Esophagus muscularis mucosa (tissue), 4 donors: ENCODE data around the gene EPPIN. TPM values are rescaled to one million over a fixed set of nuclear protein-coding genes. Genes with fewer than 3 reads are reported as not detected.
"Not testable (repeated sequence)": the region's sequence is repeated elsewhere in the genome, so short reads cannot be mapped to it uniquely, and the experiment has no call there.

Source experiments
- DNase-seq: peaks from one replicate; pipeline ENCODE4 v3.0.0-alpha.2; 2017; ENCODE audit errors: extremely low spot score
- H3K27ac ChIP-seq, 4 donors: fragments of 200-600 bp; sonication (generic); replicated peaks in 1 of 4; 1 replicate in 3 of 4; 2 replicates in 1 of 4; pipeline ENCODE4 v1.5.1; 2016 to 2019; ENCODE audit warnings: mild to moderate bottlenecking in 1 of 4
- H3K27me3 ChIP-seq, 4 donors: fragments of 200-600 bp; sonication (generic); one replicate each; pipeline versions ENCODE4 v1.5.1 to v1.6.0; 2016 to 2019
- H3K36me3 ChIP-seq, 4 donors: fragments of 200-600 bp; sonication (generic); one replicate each; pipeline ENCODE4 v1.5.1; 2016 to 2019
- H3K4me1 ChIP-seq, 4 donors: fragments of 200-600 bp; sonication (generic); one replicate each; pipeline ENCODE4 v1.5.1; 2016 to 2019
- H3K4me3 ChIP-seq, 4 donors: fragments of 200-600 bp; sonication (generic); 1 replicate in 2 of 4; 2 replicates in 2 of 4; pipeline ENCODE4 v1.5.1; 2016 to 2019; ENCODE audit warnings: mild to moderate bottlenecking in 4 of 4, moderate library complexity in 1 of 4
- H3K9me3 ChIP-seq, 4 donors: fragments of 200-600 bp; sonication (generic); 1 replicate in 3 of 4; 2 replicates in 1 of 4; pipeline ENCODE4 v1.5.1; 2016 to 2019
- EP300 ChIP-seq: sonication (generic); formaldehyde crosslinking; IDR thresholded peaks from one replicate; pipeline ENCODE4 v1.6.1; 2017; ENCODE audit warnings: antibody characterized with exemption
- POLR2A ChIP-seq: fragments of 450-650 bp; IDR thresholded peaks from one replicate; pipeline ENCODE4 v1.6.1; 2017; ENCODE audit warnings: antibody characterized with exemption, moderate library complexity, mild to moderate bottlenecking, low read depth
- POLR2AphosphoS5 ChIP-seq, 2 donors: sonication (generic); formaldehyde crosslinking; IDR thresholded peaks; one replicate each; pipeline ENCODE4 v1.6.1; 2017; ENCODE audit warnings: antibody characterized with exemption in 2 of 2
- WGBS: methylation state at CpG from one replicate; pipeline ENCODE4 v1.1.5; 2018; 5-methylcytosine and 5-hydroxymethylcytosine counted together
- intact Hi-C: fragments of 100-400 bp; cut with DNase I; formaldehyde crosslinking; loops from one replicate; pipeline ENCODE4 v1.15.1; 2023
- total RNA-seq, 4 donors: library from RNA; depleted of rRNA; stranded (reverse); fragments of >200 nt; gene quantifications; one replicate each; pipeline versions ENCODE4 v1.1.0 to v1.2.1, GENCODE V29; 2016
- TF ChIP-seq, protein P1 (sequence below), 3 experiments: fragments of 200-600 bp in 2 of 3; fragments of 450-650 bp in 1 of 3; sonication (generic) in 2 of 3; IDR thresholded peaks; one replicate each; pipeline ENCODE4 v1.5.1; 2017 to 2019; ENCODE audit warnings: antibody characterized with exemption in 3 of 3, mild to moderate bottlenecking in 2 of 3, moderate library complexity in 1 of 3

EPPIN gene
- total RNA-seq, 4 donors from 2014 or later = not detected

DNA sequence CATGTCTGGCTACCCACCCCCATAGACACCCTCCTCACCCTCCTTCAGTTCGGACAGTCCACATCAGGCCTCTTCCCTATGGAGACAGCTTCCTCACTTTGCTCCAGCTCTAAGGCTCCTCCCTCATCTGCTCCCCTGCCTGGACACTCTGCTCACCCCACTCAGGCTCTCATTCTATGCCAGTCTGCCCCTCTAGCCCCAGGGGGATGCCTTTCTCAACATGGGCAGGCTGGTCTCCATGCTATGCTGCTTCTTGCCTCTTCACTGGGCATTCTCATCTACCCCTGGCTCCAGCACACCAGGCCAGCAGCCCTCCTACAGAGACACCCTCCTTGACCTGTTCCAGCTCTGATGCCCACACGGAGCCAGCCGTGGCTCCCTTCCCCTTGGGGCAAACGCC, 32.0 kb upstream of the EPPIN start, which contains the start of gene WFDC8:
Gene WFDC8, minus strand, starts transcription at position 101 of the 400 bp plus-strand sequence. Its CDS starts 37 bp downstream, at position 64.
- WGBS = 81% methylated on average over 4 of the region's 4 CpGs
- no peak for DNase-seq

DNA sequence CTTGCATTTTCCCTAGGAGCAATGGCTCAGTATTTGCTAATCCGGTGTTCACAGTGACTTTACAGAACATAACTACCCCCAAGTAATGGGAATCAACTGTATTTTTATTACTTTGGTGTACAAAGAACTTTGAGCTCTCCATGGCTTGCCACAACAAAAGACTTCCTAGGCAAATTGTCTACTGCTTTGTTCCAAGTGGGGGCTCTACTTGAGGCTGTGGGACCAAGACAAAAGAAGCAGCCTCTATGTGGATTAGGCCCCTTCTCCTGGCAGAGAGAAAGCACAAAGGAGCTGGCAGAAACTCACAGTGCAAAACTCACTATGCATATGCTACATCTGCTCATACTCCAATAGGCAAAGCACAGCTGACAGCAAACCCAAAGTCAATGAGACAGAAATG, 31.0 kb upstream of the EPPIN start:
- Histone ChIP-seq H3K4me1 (no peaks in the 10 kb centered on the region), H3K4me3 (no peak overlapping the region), H3K27me3 (peaks cover 0 to 4% (median 0%) of the 10 kb centered on the region in 4 donors), H3K27ac (no peak overlapping the region), H3K9me3 (no peaks in the 10 kb centered on the region), H3K36me3 (no peaks in the 10 kb centered on the region)
- TF ChIP-seq, protein P1, sequence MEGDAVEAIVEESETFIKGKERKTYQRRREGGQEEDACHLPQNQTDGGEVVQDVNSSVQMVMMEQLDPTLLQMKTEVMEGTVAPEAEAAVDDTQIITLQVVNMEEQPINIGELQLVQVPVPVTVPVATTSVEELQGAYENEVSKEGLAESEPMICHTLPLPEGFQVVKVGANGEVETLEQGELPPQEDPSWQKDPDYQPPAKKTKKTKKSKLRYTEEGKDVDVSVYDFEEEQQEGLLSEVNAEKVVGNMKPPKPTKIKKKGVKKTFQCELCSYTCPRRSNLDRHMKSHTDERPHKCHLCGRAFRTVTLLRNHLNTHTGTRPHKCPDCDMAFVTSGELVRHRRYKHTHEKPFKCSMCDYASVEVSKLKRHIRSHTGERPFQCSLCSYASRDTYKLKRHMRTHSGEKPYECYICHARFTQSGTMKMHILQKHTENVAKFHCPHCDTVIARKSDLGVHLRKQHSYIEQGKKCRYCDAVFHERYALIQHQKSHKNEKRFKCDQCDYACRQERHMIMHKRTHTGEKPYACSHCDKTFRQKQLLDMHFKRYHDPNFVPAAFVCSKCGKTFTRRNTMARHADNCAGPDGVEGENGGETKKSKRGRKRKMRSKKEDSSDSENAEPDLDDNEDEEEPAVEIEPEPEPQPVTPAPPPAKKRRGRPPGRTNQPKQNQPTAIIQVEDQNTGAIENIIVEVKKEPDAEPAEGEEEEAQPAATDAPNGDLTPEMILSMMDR (IDR thresholded peaks at IDR 0.05) = no peak
- TF ChIP-seq POLR2AphosphoS5 (IDR thresholded peaks at IDR 0.05) = no peak
- no peak for TF ChIP-seq EP300
- no peak for TF ChIP-seq POLR2A
- intact Hi-C loops = no loop called here
- WGBS = 63% methylated on average over 1 of the region's 1 CpG
- no peak for DNase-seq

More for the DNA sequence above, 32.0 kb upstream of the EPPIN start, which contains the start of gene WFDC8:
- Histone ChIP-seq H3K4me1 (no peaks in the 10 kb centered on the region), H3K27me3 (peaks cover 0 to 9% (median 0%) of the 10 kb centered on the region in 4 donors), H3K9me3 (no peaks in the 10 kb centered on the region), H3K36me3 (no peaks in the 10 kb centered on the region), H3K4me3 (no peak within 1 kb of the TSS), H3K27ac (no peak within 1 kb of the TSS)
- TF ChIP-seq EP300 = no peak
- TF ChIP-seq POLR2A = no peak
- no peak for TF ChIP-seq POLR2AphosphoS5 (IDR thresholded peaks at IDR 0.05)
- TF ChIP-seq, protein P1 (IDR thresholded peaks at IDR 0.05) = no peak
- intact Hi-C loops = no loop called here

DNA sequence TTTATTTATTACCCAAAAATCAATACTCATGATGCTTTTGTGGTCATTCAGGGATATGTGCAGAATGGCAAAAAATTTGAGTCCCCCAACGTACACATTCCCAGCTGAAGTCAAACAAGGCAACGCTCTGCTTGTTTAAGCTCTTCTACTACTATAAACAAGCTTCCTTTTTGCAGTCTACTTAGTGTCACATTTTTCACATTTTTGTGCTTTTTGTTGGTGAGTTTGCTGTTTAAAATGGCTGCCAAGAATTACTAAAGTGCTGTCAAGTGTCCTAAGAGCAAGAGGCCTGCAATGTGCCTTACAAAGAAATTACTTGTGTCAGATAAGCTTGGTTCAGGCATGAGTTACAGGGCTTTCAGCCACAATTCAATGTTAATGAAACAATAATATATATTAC, 29.8 kb upstream of the EPPIN start:
- TF ChIP-seq POLR2A (no peak), POLR2AphosphoS5 (IDR thresholded peaks at IDR 0.05) (no peak), EP300 (no peak)
- TF ChIP-seq, protein P1 (IDR thresholded peaks at IDR 0.05) = no peak
- H3K4me1 ChIP-seq = no peaks in the 10 kb centered on the region

DNA sequence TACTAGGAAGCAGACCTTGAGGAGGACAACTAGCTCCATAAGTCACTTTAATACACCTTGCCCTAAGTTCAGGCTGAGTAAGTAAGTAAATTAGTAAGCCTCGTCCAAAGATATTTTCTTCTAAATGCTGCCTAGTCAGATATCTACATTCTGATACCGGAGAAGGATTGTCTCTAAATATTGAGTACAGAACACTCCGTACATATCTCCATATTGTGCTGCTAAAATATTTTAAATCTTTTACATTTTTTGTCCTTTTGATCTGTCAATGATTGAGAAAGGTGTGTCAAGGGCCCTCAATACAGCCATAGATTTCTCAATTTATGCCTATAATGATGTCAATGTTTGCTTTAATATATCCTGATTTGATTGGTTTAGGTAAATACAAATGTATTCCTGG, 28.7 kb upstream of the EPPIN start:
- no peak for TF ChIP-seq EP300
- TF ChIP-seq POLR2A = no peak
- TF ChIP-seq, protein P1 (IDR thresholded peaks at IDR 0.05) = no peak
- TF ChIP-seq POLR2AphosphoS5 (IDR thresholded peaks at IDR 0.05) = no peak
- Histone ChIP-seq H3K36me3 (no peaks in the 10 kb centered on the region), H3K27me3 (peaks cover 0 to 4% (median 0%) of the 10 kb centered on the region in 4 donors), H3K9me3 (no peaks in the 10 kb centered on the region), H3K27ac (no peak overlapping the region), H3K4me3 (no peak overlapping the region), H3K4me1 (no peaks in the 10 kb centered on the region)
- 93% methylated on average over 3 of the region's 3 CpGs for WGBS
- intact Hi-C loops = no loop called here
- no peak for DNase-seq

More for the DNA sequence above, 29.8 kb upstream of the EPPIN start:
- H3K4me3 ChIP-seq = no peak overlapping the region
- no peaks in the 10 kb centered on the region for H3K36me3 ChIP-seq
- WGBS = 12% methylated on average over 2 of the region's 2 CpGs
- DNase-seq = no peak
- no peak overlapping the region for H3K27ac ChIP-seq
- intact Hi-C loops = no loop called here
- no peaks in the 10 kb centered on the region for H3K9me3 ChIP-seq
- H3K27me3 ChIP-seq = peaks cover 0 to under 1% (median 0%) of the 10 kb centered on the region in 4 donors

DNA sequence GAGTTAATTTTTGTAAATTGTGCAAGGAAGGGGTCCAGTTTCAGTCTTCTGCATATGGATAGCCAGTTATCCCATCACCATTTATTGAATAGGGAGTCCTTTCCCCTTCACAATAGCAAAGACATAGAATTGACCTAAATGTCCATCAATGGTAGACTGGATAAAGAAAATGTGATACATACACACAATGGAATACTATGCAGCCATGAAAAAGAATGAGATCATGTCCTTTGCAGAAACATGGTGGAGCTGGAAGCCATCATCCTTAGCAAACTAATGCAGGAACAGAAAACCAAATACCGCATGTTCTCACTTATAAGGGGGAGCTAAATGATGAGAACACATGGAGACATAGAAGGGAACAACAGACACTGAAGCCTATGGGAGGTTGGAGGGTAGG, 22.4 kb upstream of the EPPIN start:
- 92% methylated on average over 1 of the region's 1 CpG for WGBS
- H3K27ac ChIP-seq, H3K4me3 ChIP-seq, H3K4me1 ChIP-seq, H3K9me3 ChIP-seq, DNase-seq, H3K27me3 ChIP-seq, H3K36me3 ChIP-seq, intact Hi-C loops: not testable (repeated sequence)
